HG03175 (cell line): ENCODE measurements around the gene RAB11FIP4.

Experiments used
- ATAC-seq: cut with Tn5 transposase; IDR thresholded peaks from one replicate; pipeline ENCODE4 v1.9.1; 2021; ENCODE audit warnings: mild to moderate bottlenecking, moderate library complexity; ENCODE audit not compliant: unreplicated experiment

Gene RAB11FIP4

GRCh38 chr17:31456814-31457213 is 65.3 kb downstream of the RAB11FIP4 start:
- ATAC-seq = no peak

- no peak for ATAC-seq
Observed at GRCh38 chr17:31457391-31458234, 66.1 kb downstream of the RAB11FIP4 start.

- no peak for ATAC-seq
Observed at GRCh38 chr17:31458829-31459228, 67.4 kb downstream of the RAB11FIP4 start.

GRCh38 chr17:31459716-31460115 is 68.2 kb downstream of the RAB11FIP4 start:
- no peak for ATAC-seq

GRCh38 chr17:31460226-31460721 is 68.8 kb downstream of the RAB11FIP4 start:
- no peak for ATAC-seq

- ATAC-seq = no peak
Observed at GRCh38 chr17:31461227-31461810, 69.8 kb downstream of the RAB11FIP4 start.

GRCh38 chr17:31462261-31462660 is 70.8 kb downstream of the RAB11FIP4 start:
- no peak for ATAC-seq

GRCh38 chr17:31466096-31466760 is 74.8 kb downstream of the RAB11FIP4 start:
- ATAC-seq = no peak

- no peak for ATAC-seq
Observed at GRCh38 chr17:31467502-31468256, 76.2 kb downstream of the RAB11FIP4 start.

GRCh38 chr17:31469959-31470358 is 78.5 kb downstream of the RAB11FIP4 start:
- no peak for ATAC-seq

- no peak for ATAC-seq
Observed at GRCh38 chr17:31470592-31470991, 79.1 kb downstream of the RAB11FIP4 start.

GRCh38 chr17:31472137-31472536 is 80.7 kb downstream of the RAB11FIP4 start:
- ATAC-seq = no peak

- ATAC-seq = no peak
Observed at GRCh38 chr17:31475378-31476162, 84.1 kb downstream of the RAB11FIP4 start.

- ATAC-seq = no peak
Observed at GRCh38 chr17:31476525-31477416, 85.3 kb downstream of the RAB11FIP4 start.

- no peak for ATAC-seq
Observed at GRCh38 chr17:31477417-31478055, 86.1 kb downstream of the RAB11FIP4 start.

GRCh38 chr17:31479062-31479408 is 87.6 kb downstream of the RAB11FIP4 start:
- ATAC-seq = no peak

- ATAC-seq = no peak
Observed at GRCh38 chr17:31479524-31479923, 88.0 kb downstream of the RAB11FIP4 start.

GRCh38 chr17:31480067-31480466 is 88.6 kb downstream of the RAB11FIP4 start:
- ATAC-seq = no peak
